ENCODE results near the gene IER2. TPM values are rescaled to one million over a fixed set of nuclear protein-coding genes. Genes with fewer than 3 reads are reported as not detected.
A peak's percentile ranks its signal among the peaks of the same experiment; 100 is the strongest.
"Not testable (repeated sequence)": the region's sequence is repeated elsewhere in the genome, so short reads cannot be mapped to it uniquely, and the experiment has no call there.

The IER2 gene
- total RNA-seq, 1 experiment from 2014 or later, result 13.6 TPM

GRCh38 chr19:13163609-13164342, 13.6 kb downstream of the IER2 start:
- peak; percentile 85 for DNase-seq (ENCODE audit: low read depth)

- DNase-seq (ENCODE audit: low read depth), result peak; percentile 64
Measured at GRCh38 chr19:13164343-13165161, 14.3 kb downstream of the IER2 start.

- no peak for DNase-seq (ENCODE audit: low read depth)
Measured at GRCh38 chr19:13165162-13165997, 15.2 kb downstream of the IER2 start.

DNA sequence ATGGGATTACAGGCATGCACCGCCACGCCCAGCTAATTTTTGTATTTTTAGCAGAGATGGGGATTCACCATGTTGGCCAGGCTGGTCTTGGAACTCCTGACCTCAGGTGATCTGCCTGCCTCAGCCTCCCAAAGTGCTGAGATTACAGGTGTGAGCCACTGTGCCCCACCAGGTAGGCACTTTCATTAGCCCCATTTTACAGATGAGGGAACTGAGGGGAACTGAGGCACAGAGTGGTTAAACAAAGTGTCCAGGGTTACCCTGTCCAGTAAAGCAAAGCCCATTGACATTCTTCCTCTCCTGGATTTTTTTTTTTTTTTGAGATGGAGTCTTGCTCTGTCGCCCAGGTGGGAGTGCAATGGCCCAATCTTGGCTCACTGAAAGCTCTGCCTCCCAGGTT, 15.9 kb downstream of the IER2 start:
- not testable (repeated sequence) for DNase-seq (ENCODE audit: low read depth)

DNA sequence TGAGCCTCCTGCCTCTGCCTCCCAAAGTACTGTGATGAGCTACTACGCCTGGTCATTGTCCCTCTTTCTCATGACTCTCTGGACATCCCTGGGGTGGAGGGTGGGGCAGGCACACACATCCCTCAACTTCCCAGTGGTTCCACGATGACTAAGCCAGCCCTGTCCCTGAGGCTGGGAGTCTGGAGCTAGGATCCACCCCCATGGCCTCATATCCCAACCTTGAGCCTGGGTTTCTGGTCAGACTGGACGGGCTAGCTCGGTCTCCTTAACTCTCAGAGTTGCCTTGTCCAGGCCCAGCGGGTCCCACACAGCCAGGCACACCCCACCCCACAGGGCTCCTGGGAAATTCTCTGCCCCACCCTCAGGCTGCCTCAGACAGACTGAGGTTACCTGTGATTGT, 19.6 kb downstream of the IER2 start:
- DNase-seq (ENCODE audit: low read depth), result peak; percentile 59

DNA sequence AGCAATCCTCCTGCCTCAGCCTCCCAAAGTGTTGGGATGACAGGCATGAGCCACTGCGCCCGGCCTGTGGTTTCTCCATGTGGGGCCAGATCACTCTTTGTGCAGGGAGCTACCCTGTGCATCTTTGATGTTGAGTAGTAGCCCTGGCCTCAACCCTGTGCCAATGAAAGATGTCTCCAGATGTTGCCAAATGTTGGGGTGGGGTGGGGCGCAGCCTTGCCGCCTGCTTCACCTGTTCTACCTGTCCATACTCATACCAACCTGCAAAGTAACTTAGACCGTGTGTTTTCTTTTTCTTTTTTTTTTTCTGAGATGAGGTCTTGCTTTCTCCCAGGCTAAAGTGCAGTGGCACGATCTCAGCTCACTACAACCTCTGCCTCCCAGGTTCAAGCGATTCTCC, 20.9 kb downstream of the IER2 start:
- no peak for DNase-seq (ENCODE audit: low read depth)

DNA sequence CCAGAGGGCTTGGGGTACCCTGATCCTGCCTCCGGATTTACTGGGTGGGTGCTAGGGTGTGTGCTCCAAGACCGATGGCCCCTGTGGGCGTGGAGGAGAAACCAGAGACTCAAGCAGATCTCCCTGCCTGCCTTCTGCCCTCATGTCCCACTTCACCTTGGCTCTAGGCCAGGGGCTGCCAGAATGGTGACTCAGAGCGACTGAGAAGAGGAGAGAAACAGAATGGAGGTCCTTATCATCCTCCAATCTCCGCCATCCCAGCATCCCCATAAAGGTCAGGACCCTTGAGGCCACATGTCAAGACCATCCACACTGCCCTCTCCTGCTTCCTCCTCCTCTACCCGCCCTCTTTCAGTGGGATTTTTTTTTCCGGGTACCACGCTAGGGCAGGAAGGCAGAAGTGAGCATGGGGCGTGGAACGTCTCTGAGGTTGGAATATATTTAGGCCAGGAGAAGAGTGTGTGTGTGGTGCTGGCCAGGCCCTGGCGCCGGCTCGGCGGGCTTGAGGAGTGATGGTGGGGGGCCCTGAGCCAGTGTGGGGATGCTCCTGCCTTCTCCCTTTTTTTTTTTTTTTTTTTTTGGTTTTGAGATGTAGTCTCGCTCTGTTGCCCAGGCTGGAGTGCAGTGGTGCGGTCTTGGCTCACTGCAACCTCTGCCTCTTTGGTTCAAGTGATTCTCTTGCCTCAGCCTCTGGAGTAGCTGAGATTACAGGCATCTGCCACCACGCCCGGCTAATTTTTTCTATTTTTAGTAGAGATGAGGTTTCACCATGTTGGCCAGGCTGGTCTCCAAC, 22.3 kb downstream of the IER2 start:
- DNase-seq (ENCODE audit: low read depth), result peak; percentile 90

GRCh38 chr19:13173139-13173737, 23.0 kb downstream of the IER2 start:
- no peak for DNase-seq (ENCODE audit: low read depth)

GRCh38 chr19:13176345-13176744, 26.1 kb downstream of the IER2 start:
- no peak for DNase-seq (ENCODE audit: low read depth)

DNA sequence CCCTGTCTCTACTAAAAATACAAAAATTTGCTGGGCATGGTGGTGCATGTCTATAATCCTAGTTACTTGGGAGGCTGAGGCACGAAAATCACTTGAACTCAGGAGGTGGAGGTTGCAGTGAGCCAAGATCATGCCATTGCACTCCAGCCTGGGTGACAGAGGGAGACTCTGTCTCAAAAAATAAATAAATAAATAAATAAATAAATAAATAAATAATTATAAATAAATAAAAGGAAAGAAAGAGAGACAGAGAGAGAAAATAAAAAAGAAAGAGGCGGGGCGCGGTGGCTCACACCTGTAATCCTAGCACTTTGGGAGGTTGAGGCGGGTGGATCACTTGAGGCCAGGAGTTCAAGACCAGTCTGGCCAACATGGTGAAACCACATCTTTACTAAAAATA, 27.4 kb downstream of the IER2 start:
- DNase-seq (ENCODE audit: low read depth), result not testable (repeated sequence)

DNA sequence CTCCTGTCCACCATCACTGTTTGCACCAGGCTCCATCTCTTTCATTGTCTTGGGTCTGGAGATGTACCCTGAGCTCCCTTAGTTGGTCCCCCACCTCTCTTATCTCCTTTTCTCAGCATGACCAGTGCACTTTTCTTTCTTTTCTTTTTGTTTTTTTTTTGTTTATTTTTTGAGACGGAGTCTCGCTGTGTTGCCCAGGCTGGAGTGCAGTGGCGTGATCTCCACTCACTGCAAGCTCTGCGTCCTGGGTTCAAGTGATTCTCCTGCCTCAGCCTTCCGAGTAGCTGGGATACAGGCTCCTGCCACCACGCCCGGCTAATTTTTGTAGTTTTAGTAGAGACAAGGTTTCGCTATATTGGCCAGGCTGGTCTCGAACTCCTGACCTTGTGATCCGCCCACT, 28.1 kb downstream of the IER2 start:
- not testable (repeated sequence) for DNase-seq (ENCODE audit: low read depth)

DNA sequence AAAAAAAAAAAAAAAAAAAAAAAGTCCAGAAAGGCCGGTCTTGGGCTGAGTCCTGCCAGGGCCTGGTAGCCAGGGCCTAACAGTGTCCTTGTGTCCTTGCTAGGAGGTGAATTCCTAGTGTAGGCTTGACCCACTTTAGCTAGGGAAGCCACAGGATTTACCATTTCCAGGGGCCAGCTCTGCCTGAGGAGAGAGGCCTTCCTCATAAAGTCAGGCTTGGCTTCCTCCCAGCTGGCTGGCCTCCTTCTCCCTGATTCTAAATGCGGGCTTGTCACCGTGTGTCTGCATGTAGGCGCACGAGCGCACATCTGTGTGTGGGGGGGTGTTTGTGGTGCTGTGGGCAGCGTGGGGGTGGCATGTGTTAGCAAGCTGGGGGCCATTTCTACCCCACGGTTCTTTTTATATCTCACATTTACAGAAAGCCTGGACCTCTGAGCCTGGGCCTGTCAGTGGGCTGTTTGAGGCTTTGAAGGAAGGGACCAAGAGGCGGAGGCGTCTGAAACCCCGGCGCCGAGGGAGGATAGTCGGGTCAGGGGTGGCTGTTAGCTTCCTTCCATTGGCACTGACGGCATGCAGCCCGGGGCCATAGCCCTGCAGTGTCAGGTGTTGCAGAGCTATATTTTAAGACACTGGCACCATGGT, 31.7 kb downstream of the IER2 start:
- DNase-seq (ENCODE audit: low read depth), result no peak

DNA sequence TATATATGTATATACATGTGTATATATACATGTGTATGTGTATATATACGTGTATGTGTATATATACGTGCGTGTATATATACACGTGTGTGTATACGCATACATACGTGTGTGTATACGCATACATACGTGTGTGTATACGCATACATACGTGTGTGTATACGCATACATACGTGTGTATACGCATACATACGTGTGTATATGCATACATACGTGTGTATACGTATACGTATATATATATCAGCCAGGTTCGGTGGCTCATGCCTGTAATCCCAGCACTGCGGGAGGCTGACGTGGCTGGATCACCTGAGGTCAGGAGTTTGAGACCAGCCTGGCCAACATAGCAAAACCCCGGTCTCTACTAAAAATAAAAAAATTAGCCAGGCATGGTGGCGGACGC, 34.7 kb downstream of the IER2 start:
- not testable (repeated sequence) for DNase-seq (ENCODE audit: low read depth)

DNA sequence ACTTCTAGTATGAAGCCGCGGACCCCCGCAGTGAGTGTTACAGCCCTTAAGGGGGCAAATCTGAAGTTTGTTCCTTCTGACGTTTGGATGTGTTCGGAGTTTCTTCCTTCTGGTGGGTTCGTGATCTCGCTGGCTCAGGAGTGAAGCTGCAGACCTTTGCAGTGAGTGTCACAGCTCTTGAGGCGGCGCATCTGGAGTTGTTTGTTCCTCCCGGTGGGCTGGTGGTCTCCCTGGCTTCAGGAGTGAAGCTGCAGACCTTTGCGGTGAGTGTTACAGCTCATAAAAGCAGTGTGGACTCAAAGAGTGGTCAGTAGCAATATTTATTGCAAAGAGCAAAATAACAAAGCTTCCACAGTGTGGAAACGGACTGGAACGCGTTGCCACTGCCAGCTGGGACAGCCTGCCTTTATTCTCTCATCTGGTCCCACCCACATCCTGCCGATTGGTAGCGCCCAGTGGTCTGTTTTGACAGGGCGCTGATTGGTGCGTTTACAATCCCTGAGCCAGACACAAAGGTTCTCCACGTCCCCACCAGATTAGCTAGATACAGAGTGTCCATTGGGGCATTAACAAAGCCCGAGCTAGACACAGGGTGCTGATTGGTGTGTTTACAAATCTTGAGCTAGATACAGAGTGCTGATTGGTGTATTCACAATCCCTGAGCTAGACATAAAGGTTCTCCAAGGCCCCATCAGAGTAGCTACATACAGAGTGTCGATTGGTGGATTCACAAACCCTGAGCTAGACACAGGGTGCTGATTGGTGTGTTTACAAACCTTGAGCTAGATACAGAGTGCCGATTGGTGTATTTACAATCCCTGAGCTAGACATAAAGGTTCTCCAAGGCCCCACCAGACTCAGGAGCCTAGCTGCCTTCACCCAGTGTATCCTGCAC, 35.8 kb downstream of the IER2 start:
- not testable (repeated sequence) for DNase-seq (ENCODE audit: low read depth)

- DNase-seq (ENCODE audit: low read depth), result not testable (repeated sequence)
Measured at GRCh38 chr19:13186688-13187087, 36.5 kb downstream of the IER2 start.

- no peak for DNase-seq (ENCODE audit: low read depth)
Measured at GRCh38 chr19:13187419-13187818, 37.2 kb downstream of the IER2 start.

GRCh38 chr19:13189600-13189999, 39.4 kb downstream of the IER2 start:
- DNase-seq (ENCODE audit: low read depth), result no peak

DNA sequence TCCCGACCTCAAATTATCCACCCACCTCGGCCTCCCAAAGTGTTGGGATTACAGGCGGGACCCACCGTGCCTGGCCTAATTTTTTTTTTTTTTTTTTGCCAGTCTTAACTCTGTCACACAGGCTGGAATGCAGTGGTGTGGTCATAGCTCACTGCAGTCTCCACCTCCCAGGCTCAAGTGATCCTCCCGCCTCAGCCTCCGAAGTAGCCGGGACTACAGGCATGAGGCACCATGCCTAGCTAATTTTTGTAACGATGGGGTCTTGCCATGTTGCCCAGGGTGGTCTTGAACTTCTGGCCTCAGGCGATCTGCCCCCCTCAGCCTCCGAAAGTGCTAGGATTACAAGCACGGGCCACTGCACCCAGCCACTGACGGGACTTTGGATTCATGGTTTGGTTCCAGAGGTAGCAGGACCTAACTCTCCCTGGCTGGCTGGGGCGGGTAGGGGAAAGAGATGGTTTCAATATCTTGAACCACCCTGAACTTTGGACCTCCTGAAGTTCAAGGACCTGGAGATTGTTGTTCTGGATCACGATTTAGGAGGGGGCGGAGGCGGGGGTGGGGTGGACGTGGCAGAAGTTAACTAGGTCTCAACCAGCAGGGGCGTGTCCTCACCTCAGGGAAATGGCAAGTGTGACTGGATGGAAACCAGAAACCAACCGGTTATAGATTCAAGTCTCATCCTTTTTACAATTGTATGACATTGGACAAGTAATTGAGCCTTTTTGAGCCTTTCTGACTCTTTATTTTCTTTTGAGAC, 40.8 kb downstream of the IER2 start:
- DNase-seq (ENCODE audit: low read depth), result no peak

All from LHCN-M2 (cell line).